Measurements from ENCODE around the gene ATP2A3.
"Not testable (repeated sequence)": the region's sequence is repeated elsewhere in the genome, so short reads cannot be mapped to it uniquely, and the experiment has no call there.

Gene ATP2A3

GRCh38 chr17:3964203-3965117, at the start of gene ATP2A3:
Gene ATP2A3 (minus strand): TSS chr17:3964437. CDS start chr17:3964291, 146 bp downstream.
- FAIRE-seq = no peak

- FAIRE-seq = no peak
These were observed 46.5 kb upstream of the ATP2A3 start for GRCh38 chr17:4010754-4011153.

- no peak for FAIRE-seq
These were observed 45.0 kb upstream of the ATP2A3 start for GRCh38 chr17:4009186-4009785.

DNA sequence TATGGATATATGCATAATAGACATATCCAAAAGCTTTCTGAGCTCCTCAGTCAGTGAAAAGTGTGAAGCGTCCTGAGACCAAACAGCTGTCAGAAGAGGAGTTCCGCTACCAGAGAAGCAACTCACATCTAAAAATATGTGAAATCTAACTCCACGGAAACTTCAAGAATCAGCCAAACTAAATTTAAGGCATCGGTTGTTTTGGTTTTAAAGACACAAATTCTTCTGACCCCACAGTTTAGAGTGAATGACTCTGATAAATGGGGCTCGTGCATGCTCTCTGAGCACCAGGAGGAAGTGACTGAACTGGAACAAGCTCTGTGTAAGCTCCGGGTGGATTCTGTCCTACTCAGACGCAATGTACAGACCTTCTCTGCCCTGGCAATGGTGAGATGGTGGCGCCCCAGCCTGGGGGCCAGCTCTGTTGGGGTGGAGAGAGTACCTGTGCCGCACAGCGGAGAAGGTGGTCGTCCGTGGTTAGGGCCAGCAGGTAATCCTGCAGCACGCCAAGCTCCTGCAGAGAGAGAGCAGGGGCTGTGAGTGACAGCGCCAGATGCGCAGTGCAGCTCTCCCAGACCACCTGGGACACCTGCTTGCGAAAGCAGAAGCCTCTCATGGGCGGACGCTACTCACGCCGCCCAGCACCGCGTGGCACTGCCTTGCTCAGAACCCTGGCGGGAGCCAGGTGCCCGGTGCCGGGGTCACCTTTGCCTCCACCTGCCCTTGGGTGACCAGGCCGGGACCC, 44.4 kb upstream of the ATP2A3 start:
- FAIRE-seq = no peak

DNA sequence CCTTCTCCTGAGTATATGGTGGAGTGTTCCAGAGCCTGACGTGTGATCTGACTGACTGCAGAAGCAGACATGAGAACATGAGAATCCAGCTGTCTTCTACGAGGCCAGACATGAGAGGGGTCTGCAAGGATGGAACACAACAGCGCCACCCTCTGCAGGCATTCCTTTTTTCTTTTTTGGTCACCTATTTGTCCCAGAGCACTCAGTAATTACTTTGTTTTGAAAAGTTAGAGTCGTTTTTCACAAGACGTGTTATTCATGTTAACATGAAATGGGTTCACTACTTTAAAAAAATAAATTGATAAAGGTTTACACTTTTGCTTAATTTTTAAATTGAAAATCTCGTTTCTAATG, 43.8 kb upstream of the ATP2A3 start:
- FAIRE-seq = no peak

DNA sequence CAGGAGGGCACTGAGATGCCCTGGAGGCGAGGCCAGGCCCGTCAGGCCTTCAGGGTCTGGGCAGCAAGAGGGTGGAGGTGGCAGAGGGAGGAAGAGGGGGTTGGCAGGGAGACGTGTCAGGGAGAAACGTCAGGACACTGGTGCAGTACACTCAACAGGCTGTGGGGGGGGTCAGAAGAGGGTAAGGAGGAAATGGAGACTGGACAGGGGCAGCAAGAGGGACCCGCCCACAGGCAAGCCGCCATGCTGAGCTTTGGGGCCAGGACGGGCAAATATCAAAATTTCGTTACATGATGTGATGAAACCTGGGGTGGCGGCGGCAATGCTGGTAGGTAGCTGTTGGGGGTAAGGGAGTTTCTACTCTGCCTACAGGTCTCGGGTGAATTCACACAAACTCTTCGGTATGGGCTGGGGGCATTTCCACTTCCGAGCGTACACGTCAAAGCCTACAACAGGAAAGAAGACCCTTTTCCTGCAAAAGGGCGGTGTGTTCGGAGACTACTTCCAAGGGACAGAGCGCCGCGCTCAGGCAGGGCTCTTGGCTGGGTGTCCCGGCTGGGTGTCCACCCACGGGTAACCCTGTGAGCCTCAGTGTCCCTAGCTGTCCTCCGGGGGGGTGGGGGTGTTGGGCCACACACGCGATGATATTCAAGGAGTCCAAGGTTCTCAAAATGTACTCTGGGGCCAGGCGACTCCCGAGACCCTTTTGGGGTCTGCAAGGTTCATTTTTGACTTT, 43.3 kb upstream of the ATP2A3 start:
- FAIRE-seq = no peak

DNA sequence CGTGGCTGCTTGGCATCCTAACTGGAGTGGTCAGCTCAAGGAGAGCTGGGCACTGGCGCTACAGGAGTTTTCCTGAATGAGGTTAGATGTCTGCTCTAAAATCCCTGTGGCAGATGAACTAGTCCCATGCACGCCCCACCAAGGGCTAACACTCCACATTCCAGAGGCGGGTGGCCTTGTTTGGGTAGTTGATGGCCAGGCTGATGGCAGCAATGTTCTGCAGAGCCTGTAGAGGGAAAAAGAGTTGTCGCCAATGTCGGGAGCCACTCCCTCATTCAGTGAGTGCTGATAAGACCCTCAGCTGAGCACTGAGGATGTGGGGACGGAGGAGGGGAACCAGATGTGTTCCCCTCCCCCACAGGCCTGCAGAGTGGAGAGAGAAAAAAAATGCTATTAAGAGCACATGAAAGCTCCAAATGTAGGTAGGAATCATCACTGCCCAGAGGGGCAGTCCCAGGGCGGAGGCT, 42.5 kb upstream of the ATP2A3 start:
- FAIRE-seq = no peak

DNA sequence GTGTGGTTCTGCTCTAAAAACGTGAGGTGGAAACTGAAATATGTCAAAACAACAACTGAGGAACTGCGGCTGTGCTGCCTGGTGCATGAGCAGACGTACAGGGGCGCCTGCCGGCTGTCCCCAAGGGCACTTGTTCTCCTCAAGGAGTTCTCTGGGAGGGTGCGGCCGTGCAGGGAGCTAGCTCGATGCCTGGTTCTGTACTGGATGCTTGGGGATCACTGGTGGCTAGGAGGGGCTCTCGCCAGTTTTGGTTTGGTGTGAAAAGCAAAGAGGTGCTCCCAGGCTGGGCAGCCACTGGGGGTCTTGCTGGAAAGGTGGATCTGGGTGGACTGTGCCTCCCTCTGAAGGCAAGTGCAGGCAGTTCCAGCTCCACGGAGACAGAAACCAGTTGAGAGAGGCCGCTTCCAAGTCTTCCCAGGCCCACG, 41.9 kb upstream of the ATP2A3 start:
- no peak for FAIRE-seq

- FAIRE-seq = no peak
These were observed 41.3 kb upstream of the ATP2A3 start for GRCh38 chr17:4005296-4006164.

- FAIRE-seq = no peak
These were observed 40.5 kb upstream of the ATP2A3 start for GRCh38 chr17:4004517-4005295.

DNA sequence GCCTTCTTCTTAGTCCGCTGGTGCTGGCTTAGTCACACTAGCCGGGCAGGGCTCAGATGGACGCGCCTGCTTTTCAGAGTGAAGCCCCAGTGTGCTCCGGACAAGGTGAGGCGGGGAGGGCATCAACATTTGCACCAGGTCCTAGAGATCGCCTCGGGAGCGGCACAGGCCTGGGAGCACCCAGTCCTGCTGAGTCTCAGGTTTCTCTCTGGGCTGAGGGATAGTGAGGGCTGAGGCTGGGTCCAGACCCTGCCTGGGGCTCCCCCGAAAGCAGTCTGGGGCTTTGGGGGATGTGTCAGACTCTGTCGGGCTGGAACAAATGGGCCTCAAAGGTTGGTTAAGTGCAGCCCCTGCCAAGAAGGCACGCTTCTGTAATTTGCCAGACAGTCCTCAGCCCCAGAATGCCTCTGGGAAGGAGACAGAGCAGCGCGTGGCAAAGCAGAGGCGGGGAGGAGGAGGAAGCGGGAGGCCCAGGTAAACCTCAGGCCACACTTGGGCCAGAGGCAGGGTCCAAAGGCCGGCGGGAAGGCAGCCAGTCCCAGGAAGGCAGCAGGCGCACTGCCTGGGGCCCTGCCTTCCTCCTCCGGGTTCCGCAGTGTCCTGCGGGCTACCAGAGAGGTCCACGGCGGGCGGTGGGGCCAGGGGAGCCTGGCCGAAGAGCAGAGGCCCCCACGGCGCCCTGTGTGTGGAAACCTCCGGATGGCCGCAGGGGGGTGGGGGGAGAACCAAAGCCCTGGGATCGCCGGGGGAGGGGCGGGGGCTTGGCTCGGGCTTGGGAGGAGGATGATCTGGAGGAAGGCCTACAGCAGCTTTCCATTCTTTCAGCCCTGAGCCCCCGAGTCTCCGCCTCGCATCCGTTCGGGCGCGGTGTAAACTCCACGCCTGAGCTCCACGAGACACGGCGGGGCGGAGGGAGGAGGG, 39.5 kb upstream of the ATP2A3 start:
- no peak for FAIRE-seq

- FAIRE-seq = no peak
These were observed 38.9 kb upstream of the ATP2A3 start for GRCh38 chr17:4003131-4003500.

GRCh38 chr17:4001048-4001590, 36.9 kb upstream of the ATP2A3 start:
- no peak for FAIRE-seq

GRCh38 chr17:3998436-3998835, 34.2 kb upstream of the ATP2A3 start:
- no peak for FAIRE-seq

- no peak for FAIRE-seq
These were observed 30.8 kb upstream of the ATP2A3 start for GRCh38 chr17:3995067-3995466.

DNA sequence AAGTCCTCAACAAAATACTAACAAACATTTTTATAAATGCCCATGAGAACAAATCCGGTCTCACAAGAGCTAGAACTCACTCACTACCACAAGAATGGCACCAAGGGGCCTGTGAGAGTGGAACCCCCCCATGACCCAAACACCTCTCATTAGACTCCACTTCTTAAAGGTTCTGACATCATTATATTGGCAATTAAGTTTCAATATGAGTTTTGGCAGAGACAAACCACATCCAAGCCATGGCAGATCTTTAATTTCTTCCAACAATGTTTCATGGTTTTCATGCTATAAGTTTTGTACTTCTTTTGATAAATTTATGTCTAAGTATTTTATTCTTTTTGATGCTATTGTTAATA, 30.0 kb upstream of the ATP2A3 start:
- no peak for FAIRE-seq

- FAIRE-seq = no peak
These were observed 29.4 kb upstream of the ATP2A3 start for GRCh38 chr17:3993493-3994220.

DNA sequence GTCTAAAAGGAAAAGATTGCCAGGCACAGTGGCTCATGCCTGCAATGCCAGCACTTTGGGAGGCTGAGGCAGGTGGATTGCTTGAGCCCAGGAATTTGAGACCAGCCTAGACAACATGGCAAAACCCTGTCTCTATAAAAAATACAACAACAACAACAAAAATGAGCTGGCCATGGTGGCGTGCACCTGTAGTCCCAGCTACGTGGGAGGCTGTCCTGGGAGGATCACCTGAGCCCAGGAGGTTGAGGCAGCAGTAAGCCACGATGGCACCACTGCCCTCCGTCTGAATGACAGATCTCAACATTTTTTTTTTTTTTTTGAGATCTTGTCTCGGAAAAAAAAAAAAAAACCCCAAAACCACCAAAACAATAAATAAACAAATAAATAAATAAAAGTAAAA, 28.1 kb upstream of the ATP2A3 start:
- no peak for FAIRE-seq

GRCh38 chr17:3991699-3992098, 27.5 kb upstream of the ATP2A3 start:
- not testable (repeated sequence) for FAIRE-seq

All from endometrium (tissue), 2 donors.